ENCODE results near the gene OCIAD2. TPM values are rescaled to one million over a fixed set of nuclear protein-coding genes. Genes with fewer than 3 reads are reported as not detected.

OCIAD2 gene
- total RNA-seq, 2 donors from 2014 or later = 3.0 to 7.3 TPM

- intact Hi-C loops (cut with DNase I) = loop anchor here (10.0 kb wide), 1 partner anchor 324 kb away; no protein-coding TSS in a partner anchor
- no peaks in the 10 kb centered on the region for H3K36me3 ChIP-seq (replicated peaks in 1 of 2; ENCODE audit: insufficient read depth in 1 of 2, low read depth in 2 of 2)
Measured at GRCh38 chr4:48908687-48909086, 2.1 kb upstream of the OCIAD2 start.

DNA sequence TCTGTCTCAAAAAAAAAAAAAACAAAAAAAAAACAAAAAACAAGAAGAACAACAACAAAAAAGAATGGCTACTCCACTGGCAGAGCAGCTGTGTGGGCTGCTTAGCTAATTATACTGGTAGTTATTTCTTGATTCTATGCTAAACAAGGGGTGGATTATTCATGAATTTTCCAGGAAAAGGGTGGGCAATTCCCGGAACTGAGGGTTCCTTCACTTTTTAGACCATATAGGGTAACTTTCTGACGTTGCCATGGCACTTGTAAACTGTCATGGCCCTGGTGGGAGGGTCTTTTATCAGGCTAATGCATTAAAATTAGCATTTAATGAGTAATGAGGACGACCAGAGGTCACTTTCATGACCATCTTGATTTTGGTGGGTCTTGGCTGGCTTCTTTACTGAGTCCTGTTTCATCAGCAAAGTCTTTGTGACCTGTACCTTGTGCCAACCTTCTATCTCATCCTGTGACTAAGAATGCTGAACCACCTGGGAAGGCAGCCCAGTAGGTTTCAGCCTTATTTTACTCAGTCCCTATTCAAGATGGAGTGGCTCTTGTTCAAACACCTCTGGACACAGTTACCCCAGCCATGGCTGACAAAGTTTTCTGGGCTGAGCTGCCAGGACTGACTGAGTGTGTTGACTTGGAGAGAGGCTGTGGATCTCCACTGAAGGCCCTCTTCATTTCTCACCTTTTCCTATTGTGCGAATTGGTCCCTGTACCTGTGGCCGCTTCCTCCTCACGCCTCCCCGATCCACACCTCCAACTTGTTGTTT, 1.3 kb upstream of the OCIAD2 start:
- ATAC-seq = no peak
- H3K36me3 ChIP-seq (replicated peaks in 1 of 2; ENCODE audit: insufficient read depth in 1 of 2, low read depth in 2 of 2) = no peaks in the 10 kb centered on the region
- H3K27me3 ChIP-seq = no peaks in the 10 kb centered on the region
- no peak for DNase-seq
- TF ChIP-seq, protein P1, sequence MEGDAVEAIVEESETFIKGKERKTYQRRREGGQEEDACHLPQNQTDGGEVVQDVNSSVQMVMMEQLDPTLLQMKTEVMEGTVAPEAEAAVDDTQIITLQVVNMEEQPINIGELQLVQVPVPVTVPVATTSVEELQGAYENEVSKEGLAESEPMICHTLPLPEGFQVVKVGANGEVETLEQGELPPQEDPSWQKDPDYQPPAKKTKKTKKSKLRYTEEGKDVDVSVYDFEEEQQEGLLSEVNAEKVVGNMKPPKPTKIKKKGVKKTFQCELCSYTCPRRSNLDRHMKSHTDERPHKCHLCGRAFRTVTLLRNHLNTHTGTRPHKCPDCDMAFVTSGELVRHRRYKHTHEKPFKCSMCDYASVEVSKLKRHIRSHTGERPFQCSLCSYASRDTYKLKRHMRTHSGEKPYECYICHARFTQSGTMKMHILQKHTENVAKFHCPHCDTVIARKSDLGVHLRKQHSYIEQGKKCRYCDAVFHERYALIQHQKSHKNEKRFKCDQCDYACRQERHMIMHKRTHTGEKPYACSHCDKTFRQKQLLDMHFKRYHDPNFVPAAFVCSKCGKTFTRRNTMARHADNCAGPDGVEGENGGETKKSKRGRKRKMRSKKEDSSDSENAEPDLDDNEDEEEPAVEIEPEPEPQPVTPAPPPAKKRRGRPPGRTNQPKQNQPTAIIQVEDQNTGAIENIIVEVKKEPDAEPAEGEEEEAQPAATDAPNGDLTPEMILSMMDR (IDR thresholded peaks at IDR 0.05) = no peak
- TF ChIP-seq POLR2A (IDR thresholded peaks at IDR 0.05) = no peak
- peaks cover 18% of the 10 kb centered on the region for H3K4me1 ChIP-seq
- H3K27ac ChIP-seq = no peak overlapping the region
- H3K4me3 ChIP-seq = no peak overlapping the region
- no peaks in the 10 kb centered on the region for H3K9me3 ChIP-seq
- intact Hi-C loops (cut with DNase I) = loop anchor here (10.0 kb wide), 1 partner anchor 323 kb away; no protein-coding TSS in a partner anchor
- WGBS, 2 donors = 81 to 85% methylated on average over 7 of the region's 7 CpGs

More at GRCh38 chr4:48908687-48909086, 2.1 kb upstream of the OCIAD2 start:
- TF ChIP-seq POLR2A (IDR thresholded peaks at IDR 0.05) = no peak
- TF ChIP-seq, protein P1 (IDR thresholded peaks at IDR 0.05) = no peak
- H3K4me3 ChIP-seq = no peak overlapping the region
- no peaks in the 10 kb centered on the region for H3K9me3 ChIP-seq
- H3K27me3 ChIP-seq = no peaks in the 10 kb centered on the region
- H3K27ac ChIP-seq = no peak overlapping the region
- ATAC-seq = no peak
- peaks cover 18% of the 10 kb centered on the region for H3K4me1 ChIP-seq
- no peak for DNase-seq

- Histone ChIP-seq H3K4me3 (peak overlapping the region in 1 of 2 donors; percentile 76), H3K9me3 (no peaks in the 10 kb centered on the region), H3K27ac (no peak overlapping the region), H3K4me1 (peaks cover 18% of the 10 kb centered on the region), H3K27me3 (no peaks in the 10 kb centered on the region), H3K36me3 (replicated peaks in 1 of 2; ENCODE audit: insufficient read depth in 1 of 2, low read depth in 2 of 2) (peaks cover 0 to 3% of the 10 kb centered on the region in 2 donors)
- peak; percentile 63 for ATAC-seq
- intact Hi-C loops (cut with DNase I) = loop anchor here (10.0 kb wide), 1 partner anchor 321 kb away; no protein-coding TSS in a partner anchor
- peak; percentile 32 to 52 (median 44) for DNase-seq
- no peak for TF ChIP-seq POLR2A (IDR thresholded peaks at IDR 0.05)
- TF ChIP-seq, protein P1 (IDR thresholded peaks at IDR 0.05) = peak in 6 of 7 experiments; percentile 10 to 36 (median 34)
- WGBS, 2 donors = 63 to 67% methylated on average over 9 of the region's 9 CpGs
Measured at GRCh38 chr4:48905363-48906015, 1.1 kb downstream of the OCIAD2 start.

GRCh38 chr4:48904541-48905142, 1.9 kb downstream of the OCIAD2 start:
- Histone ChIP-seq H3K4me1 (peaks cover 18% of the 10 kb centered on the region), H3K4me3 (no peak overlapping the region), H3K36me3 (replicated peaks in 1 of 2; ENCODE audit: insufficient read depth in 1 of 2, low read depth in 2 of 2) (peaks cover 0 to 3% of the 10 kb centered on the region in 2 donors), H3K27me3 (no peaks in the 10 kb centered on the region), H3K27ac (no peak overlapping the region), H3K9me3 (no peaks in the 10 kb centered on the region)
- TF ChIP-seq, protein P1 (IDR thresholded peaks at IDR 0.05) = no peak
- TF ChIP-seq POLR2A (IDR thresholded peaks at IDR 0.05) = no peak
- 91% methylated on average over 3 of the region's 3 CpGs for WGBS, 2 donors
- ATAC-seq (no peak), DNase-seq (no peak)
- intact Hi-C loops (cut with DNase I) = loop anchor here (10.0 kb wide), 1 partner anchor 320 kb away; no protein-coding TSS in a partner anchor
